Measurements from ENCODE around the gene TSHZ2. TPM values are rescaled to one million over a fixed set of nuclear protein-coding genes. Genes with fewer than 3 reads are reported as not detected.
A peak's percentile ranks its signal among the peaks of the same experiment; 100 is the strongest.

TSHZ2 gene
- total RNA-seq = 10 to 100 TPM; 35.6 to 83.5 (median 48.8) TPM

- no peak for DNase-seq (ENCODE audit: low spot score)
- no peak for TF ChIP-seq CTCF (IDR thresholded peaks at IDR 0.05)
- peak; percentile 24 for ATAC-seq (ENCODE audit: low FRiP score)
Observed at GRCh38 chr20:52972190-52972937, at the start of gene TSHZ2. Gene TSHZ2, plus strand, starts transcription at chr20:52972358. Its CDS starts 936 bp downstream, at chr20:52973294.

GRCh38 chr20:52922436-52922835, 49.7 kb upstream of the TSHZ2 start:
- ATAC-seq (ENCODE audit: low FRiP score) = no peak
- TF ChIP-seq CTCF (IDR thresholded peaks at IDR 0.05) = no peak
- DNase-seq (ENCODE audit: low spot score) = no peak

- TF ChIP-seq CTCF (IDR thresholded peaks at IDR 0.05) = no peak
- DNase-seq (ENCODE audit: low spot score) = no peak
- ATAC-seq (ENCODE audit: low FRiP score) = peak; percentile 91
Observed at GRCh38 chr20:52923123-52923937, 48.8 kb upstream of the TSHZ2 start.

GRCh38 chr20:52924411-52925271, 47.5 kb upstream of the TSHZ2 start:
- TF ChIP-seq CTCF (IDR thresholded peaks at IDR 0.05) = no peak
- ATAC-seq (ENCODE audit: low FRiP score) (no peak), DNase-seq (ENCODE audit: low spot score) (no peak)

- no peak for ATAC-seq (ENCODE audit: low FRiP score)
- no peak for TF ChIP-seq CTCF (IDR thresholded peaks at IDR 0.05)
Observed at GRCh38 chr20:52926505-52926904, 45.7 kb upstream of the TSHZ2 start.

GRCh38 chr20:52933867-52934266, 38.3 kb upstream of the TSHZ2 start:
- TF ChIP-seq CTCF (IDR thresholded peaks at IDR 0.05) = no peak
- no peak for ATAC-seq (ENCODE audit: low FRiP score)
- no peak for DNase-seq (ENCODE audit: low spot score)

More at GRCh38 chr20:52926505-52926904, 45.7 kb upstream of the TSHZ2 start:
- no peak for DNase-seq (ENCODE audit: low spot score)
